22Rv1 (cell line): ENCODE measurements around the gene SP110.

Source experiments
- CTCF ChIP-seq: fragments of 450-650 bp; IDR thresholded peaks from 2 replicates; pipeline ENCODE4 v1.5.1; 2017; ENCODE audit warnings: mild to moderate bottlenecking
- ZFX ChIP-seq: fragments of 450-650 bp; IDR thresholded peaks from 2 replicates; pipeline ENCODE4 v1.6.1; 2017; ENCODE audit warnings: antibody characterized with exemption, borderline replicate concordance

DNA sequence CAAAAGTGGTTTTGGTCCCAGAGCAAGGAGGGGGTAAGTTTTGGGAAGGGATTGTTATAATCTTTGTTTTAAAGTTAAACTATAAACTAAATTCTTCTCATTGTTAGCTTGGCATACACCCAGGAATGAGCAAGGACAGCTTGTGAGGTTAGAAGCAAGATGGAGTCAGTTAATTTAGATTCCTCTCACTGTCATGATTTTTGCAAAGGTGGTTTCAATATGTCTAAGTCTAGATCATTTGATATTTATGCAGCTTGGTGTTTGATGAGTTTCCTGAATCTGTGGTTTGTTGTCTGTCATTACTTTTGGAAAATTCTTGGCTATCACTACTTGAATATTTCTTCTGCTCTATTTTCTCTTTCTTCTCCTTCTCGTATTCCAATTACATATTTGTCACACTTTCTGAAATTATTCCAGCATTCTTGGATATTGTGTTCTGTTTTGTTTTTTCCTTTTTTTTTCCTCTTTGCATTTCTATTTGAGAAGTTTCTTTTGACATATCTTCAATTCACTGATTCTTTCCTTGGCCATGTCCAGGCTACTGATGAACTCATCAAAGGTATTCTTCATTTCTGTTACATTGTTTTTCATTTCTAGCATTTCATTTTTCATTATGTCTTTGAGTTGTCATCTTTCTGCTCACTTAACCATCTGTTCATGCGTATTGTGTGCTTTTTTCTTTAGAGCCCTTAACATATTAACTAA is 10.9 kb upstream of the SP110 start:
- no peak for TF ChIP-seq CTCF
- TF ChIP-seq ZFX: no peak
